Fibroblast of mammary gland (primary cell): ENCODE measurements around the gene PGBD5.

Experiments used
- DNase-seq: peaks from one replicate; pipeline ENCODE4 v3.0.0-alpha.2; 2010; ENCODE audit warnings: low read depth
- H3K4me3 ChIP-seq: 2 replicates; pipeline ENCODE4 v1.5.1; 2011; ENCODE audit warnings: low read depth, mild to moderate bottlenecking, low read length, moderate library complexity; ENCODE audit not compliant: control insufficient read depth
- TF ChIP-seq, protein P1 (sequence below): conservative IDR thresholded peaks from 2 replicates; pipeline ENCODE4 v1.5.1; 2011; ENCODE audit warnings: low read depth, low read length, inconsistent platforms; ENCODE audit not compliant: control insufficient read depth, insufficient read depth

The PGBD5 gene

DNA sequence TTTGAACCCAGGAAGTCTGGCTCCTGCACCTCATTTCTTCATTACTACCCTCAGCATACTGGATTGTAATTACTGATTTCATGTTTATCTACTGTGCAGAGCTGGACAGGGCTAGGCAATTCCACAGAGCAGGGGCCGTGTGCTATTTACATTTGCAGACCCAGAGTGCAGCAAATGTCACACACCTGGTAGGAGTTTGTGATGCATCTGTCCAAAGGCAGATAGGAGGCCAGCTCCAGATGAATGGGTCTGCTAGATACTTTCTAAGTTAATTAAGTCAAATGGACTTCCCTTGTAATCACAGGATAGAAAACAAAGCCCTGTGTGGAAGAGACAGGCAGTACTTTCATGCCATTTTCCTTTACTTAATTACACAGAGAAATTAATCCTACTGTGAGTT is 46.2 kb downstream of the PGBD5 start:
- no peak for DNase-seq
- H3K4me3 ChIP-seq: no peak overlapping the region
- TF ChIP-seq, protein P1, sequence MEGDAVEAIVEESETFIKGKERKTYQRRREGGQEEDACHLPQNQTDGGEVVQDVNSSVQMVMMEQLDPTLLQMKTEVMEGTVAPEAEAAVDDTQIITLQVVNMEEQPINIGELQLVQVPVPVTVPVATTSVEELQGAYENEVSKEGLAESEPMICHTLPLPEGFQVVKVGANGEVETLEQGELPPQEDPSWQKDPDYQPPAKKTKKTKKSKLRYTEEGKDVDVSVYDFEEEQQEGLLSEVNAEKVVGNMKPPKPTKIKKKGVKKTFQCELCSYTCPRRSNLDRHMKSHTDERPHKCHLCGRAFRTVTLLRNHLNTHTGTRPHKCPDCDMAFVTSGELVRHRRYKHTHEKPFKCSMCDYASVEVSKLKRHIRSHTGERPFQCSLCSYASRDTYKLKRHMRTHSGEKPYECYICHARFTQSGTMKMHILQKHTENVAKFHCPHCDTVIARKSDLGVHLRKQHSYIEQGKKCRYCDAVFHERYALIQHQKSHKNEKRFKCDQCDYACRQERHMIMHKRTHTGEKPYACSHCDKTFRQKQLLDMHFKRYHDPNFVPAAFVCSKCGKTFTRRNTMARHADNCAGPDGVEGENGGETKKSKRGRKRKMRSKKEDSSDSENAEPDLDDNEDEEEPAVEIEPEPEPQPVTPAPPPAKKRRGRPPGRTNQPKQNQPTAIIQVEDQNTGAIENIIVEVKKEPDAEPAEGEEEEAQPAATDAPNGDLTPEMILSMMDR: no peak

DNA sequence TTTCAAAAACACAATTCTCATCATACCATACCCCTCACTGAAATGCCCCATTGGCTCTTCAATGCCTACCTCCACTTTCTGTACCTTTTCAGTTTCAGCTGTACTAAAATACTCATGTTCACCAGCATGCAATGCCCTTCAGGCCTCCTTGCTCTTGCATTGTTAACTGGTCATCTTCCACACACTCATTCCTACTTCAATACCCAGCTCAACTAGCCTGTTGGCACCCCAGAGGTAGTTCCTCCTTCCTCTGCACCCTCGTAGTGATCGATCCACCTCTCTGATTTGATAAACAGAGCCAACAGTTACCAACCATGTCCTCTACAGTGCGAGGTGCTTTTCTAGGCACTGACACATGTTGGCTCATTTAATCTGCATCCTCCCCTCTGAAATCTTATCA is 46.7 kb downstream of the PGBD5 start:
- TF ChIP-seq, protein P1: no peak
- no peak overlapping the region for H3K4me3 ChIP-seq
- DNase-seq: no peak

GRCh38 chr1:230377851-230378250 is 48.3 kb downstream of the PGBD5 start:
- TF ChIP-seq, protein P1: no peak
- H3K4me3 ChIP-seq: no peak overlapping the region
- DNase-seq: no peak

GRCh38 chr1:230377324-230377723 is 48.8 kb downstream of the PGBD5 start:
- TF ChIP-seq, protein P1: no peak
- H3K4me3 ChIP-seq: no peak overlapping the region
- no peak for DNase-seq

- TF ChIP-seq, protein P1: no peak
- H3K4me3 ChIP-seq: no peak overlapping the region
- no peak for DNase-seq
Observed at GRCh38 chr1:230376296-230376695, 49.8 kb downstream of the PGBD5 start.

DNA sequence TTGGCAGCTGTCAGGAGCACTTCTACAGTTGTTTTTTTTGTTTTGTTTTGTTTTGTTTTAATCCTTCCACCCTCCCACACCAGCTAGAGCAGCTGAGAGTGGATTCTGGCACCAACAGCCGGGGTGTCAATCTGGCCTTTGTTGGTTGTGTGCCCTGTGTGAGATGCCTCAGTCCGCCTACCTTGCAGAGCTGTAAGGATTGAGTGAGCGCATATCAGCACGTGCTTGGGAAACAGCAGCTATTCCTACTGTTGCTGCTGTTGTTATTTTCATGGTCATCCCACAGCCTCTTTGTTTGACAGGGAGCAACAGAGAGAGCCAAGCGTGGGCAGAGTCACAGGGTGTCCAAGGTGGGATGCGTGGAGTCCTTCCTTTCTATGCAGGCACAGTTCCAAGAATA is 50.4 kb downstream of the PGBD5 start:
- DNase-seq: no peak
- no peak overlapping the region for H3K4me3 ChIP-seq
- TF ChIP-seq, protein P1: no peak

GRCh38 chr1:230375147-230375546 is 51.0 kb downstream of the PGBD5 start:
- no peak for DNase-seq
- TF ChIP-seq, protein P1: no peak
- no peak overlapping the region for H3K4me3 ChIP-seq
